Measurements from ENCODE around the gene MZF1.

The MZF1 gene

DNA sequence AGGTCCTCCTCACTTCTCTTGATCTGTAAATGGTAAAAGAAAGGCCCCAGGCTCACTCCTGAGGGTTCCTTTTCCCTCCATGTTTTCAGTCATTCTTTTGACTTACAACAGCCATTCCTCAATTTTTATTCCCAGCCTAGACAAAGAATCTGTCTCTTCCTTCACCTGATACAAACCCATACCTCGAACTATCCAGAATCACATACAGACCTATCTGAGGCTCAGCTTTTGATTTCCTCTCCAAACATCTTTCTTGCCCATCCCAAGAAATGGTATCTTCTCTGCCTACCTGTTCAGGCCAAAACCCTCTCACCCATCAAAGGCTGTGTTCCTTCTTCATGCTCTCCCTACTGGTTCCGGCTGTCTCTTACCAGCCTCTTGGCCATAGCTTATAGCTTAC is 20.5 kb downstream of the MZF1 start:
- ATAC-seq, result no peak
- TF ChIP-seq CSDC2 (CRISPR knock-in tag; IDR thresholded peaks at IDR 0.05), result no peak
- TF ChIP-seq GLIS3 (CRISPR knock-in tag; IDR thresholded peaks at IDR 0.05), result no peak
- TF ChIP-seq, protein P1, sequence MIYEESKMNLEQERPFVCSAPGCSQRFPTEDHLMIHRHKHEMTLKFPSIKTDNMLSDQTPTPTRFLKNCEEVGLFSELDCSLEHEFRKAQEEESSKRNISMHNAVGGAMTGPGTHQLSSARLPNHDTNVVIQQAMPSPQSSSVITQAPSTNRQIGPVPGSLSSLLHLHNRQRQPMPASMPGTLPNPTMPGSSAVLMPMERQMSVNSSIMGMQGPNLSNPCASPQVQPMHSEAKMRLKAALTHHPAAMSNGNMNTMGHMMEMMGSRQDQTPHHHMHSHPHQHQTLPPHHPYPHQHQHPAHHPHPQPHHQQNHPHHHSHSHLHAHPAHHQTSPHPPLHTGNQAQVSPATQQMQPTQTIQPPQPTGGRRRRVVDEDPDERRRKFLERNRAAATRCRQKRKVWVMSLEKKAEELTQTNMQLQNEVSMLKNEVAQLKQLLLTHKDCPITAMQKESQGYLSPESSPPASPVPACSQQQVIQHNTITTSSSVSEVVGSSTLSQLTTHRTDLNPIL (CRISPR knock-in tag; IDR thresholded peaks at IDR 0.05; ENCODE audit: low read depth), result no peak
- no peak for TF ChIP-seq TOX (CRISPR knock-in tag; IDR thresholded peaks at IDR 0.05; ENCODE audit: borderline replicate concordance)
- TF ChIP-seq ARNTL (CRISPR knock-in tag; IDR thresholded peaks at IDR 0.05; ENCODE audit: borderline replicate concordance, low read depth), result no peak
- TF ChIP-seq RARB (CRISPR knock-in tag; IDR thresholded peaks at IDR 0.05), result no peak
- TF ChIP-seq, protein P2, sequence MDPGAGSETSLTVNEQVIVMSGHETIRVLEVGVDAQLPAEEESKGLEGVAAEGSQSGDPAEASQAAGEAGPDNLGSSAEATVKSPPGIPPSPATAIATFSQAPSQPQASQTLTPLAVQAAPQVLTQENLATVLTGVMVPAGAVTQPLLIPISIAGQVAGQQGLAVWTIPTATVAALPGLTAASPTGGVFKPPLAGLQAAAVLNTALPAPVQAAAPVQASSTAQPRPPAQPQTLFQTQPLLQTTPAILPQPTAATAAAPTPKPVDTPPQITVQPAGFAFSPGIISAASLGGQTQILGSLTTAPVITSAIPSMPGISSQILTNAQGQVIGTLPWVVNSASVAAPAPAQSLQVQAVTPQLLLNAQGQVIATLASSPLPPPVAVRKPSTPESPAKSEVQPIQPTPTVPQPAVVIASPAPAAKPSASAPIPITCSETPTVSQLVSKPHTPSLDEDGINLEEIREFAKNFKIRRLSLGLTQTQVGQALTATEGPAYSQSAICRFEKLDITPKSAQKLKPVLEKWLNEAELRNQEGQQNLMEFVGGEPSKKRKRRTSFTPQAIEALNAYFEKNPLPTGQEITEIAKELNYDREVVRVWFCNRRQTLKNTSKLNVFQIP (CRISPR knock-in tag; IDR thresholded peaks at IDR 0.05; ENCODE audit: borderline replicate concordance, low read depth), result no peak
- TF ChIP-seq, protein P3, sequence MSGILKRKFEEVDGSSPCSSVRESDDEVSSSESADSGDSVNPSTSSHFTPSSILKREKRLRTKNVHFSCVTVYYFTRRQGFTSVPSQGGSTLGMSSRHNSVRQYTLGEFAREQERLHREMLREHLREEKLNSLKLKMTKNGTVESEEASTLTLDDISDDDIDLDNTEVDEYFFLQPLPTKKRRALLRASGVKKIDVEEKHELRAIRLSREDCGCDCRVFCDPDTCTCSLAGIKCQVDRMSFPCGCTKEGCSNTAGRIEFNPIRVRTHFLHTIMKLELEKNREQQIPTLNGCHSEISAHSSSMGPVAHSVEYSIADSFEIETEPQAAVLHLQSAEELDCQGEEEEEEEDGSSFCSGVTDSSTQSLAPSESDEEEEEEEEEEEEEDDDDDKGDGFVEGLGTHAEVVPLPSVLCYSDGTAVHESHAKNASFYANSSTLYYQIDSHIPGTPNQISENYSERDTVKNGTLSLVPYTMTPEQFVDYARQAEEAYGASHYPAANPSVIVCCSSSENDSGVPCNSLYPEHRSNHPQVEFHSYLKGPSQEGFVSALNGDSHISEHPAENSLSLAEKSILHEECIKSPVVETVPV (CRISPR knock-in tag; IDR thresholded peaks at IDR 0.05), result no peak
- no peak for TF ChIP-seq ESRRG (CRISPR knock-in tag; IDR thresholded peaks at IDR 0.05)
- no peak for TF ChIP-seq PPARA (CRISPR knock-in tag; IDR thresholded peaks at IDR 0.05; ENCODE audit: borderline replicate concordance)
- TF ChIP-seq ZFP3 (CRISPR knock-in tag; IDR thresholded peaks at IDR 0.05), result no peak
- TF ChIP-seq OSR1 (CRISPR knock-in tag; IDR thresholded peaks at IDR 0.05), result no peak
- TF ChIP-seq BACH2 (CRISPR knock-in tag; IDR thresholded peaks at IDR 0.05; ENCODE audit: borderline replicate concordance), result no peak

DNA sequence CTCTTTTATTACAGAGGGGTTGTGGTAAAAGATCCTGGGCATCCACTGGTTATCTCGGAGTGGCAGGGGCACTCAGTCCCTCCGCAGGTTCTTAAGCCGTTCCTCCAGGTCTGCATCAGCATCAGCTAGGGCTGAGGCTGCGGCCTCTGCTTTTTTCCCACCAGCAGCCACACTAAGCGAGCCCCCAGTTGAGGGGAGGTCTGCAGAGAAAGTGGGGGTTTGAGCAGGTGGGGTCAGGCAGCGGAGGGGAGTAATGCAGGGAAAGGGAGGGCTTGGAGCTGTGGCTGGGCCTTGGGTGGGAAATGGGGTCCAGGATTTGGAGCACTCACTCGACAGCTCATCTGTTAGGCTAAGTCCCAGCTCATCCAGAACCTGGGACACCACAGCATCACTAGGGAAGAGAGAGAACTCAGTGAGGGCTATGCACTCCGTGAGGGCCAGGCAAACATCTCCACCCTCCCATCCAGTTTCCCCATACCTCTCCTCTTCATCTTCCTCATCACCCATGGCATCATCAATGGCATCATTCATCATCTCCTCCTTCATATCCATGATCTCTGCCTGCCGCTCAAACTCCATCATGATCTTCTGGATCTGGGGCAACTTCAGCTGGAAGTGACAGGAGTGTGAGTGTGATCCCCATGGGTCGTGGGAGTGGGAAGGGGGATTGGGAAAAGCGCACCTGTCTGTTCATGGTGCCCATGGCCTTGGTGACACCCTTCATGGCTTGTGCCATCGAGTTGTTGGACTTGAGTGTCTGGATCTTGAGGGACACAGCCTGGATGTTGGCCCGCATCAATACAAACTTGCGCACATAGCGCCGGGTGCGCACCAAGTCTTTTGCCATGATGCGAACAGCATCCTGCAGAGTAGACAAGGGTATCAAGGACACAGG is 21.3 kb downstream of the MZF1 start:
- TF ChIP-seq CSDC2 (CRISPR knock-in tag; IDR thresholded peaks at IDR 0.05), result no peak
- TF ChIP-seq, protein P2 (CRISPR knock-in tag; IDR thresholded peaks at IDR 0.05; ENCODE audit: borderline replicate concordance, low read depth), result no peak
- TF ChIP-seq, protein P4, sequence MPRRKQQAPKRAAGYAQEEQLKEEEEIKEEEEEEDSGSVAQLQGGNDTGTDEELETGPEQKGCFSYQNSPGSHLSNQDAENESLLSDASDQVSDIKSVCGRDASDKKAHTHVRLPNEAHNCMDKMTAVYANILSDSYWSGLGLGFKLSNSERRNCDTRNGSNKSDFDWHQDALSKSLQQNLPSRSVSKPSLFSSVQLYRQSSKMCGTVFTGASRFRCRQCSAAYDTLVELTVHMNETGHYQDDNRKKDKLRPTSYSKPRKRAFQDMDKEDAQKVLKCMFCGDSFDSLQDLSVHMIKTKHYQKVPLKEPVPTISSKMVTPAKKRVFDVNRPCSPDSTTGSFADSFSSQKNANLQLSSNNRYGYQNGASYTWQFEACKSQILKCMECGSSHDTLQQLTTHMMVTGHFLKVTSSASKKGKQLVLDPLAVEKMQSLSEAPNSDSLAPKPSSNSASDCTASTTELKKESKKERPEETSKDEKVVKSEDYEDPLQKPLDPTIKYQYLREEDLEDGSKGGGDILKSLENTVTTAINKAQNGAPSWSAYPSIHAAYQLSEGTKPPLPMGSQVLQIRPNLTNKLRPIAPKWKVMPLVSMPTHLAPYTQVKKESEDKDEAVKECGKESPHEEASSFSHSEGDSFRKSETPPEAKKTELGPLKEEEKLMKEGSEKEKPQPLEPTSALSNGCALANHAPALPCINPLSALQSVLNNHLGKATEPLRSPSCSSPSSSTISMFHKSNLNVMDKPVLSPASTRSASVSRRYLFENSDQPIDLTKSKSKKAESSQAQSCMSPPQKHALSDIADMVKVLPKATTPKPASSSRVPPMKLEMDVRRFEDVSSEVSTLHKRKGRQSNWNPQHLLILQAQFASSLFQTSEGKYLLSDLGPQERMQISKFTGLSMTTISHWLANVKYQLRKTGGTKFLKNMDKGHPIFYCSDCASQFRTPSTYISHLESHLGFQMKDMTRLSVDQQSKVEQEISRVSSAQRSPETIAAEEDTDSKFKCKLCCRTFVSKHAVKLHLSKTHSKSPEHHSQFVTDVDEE (CRISPR knock-in tag; IDR thresholded peaks at IDR 0.05), result no peak
- TF ChIP-seq PPARA (CRISPR knock-in tag; IDR thresholded peaks at IDR 0.05; ENCODE audit: borderline replicate concordance), result no peak
- TF ChIP-seq, protein P3 (CRISPR knock-in tag; IDR thresholded peaks at IDR 0.05), result no peak
- no peak for TF ChIP-seq BACH2 (CRISPR knock-in tag; IDR thresholded peaks at IDR 0.05; ENCODE audit: borderline replicate concordance)
- TF ChIP-seq TOX (CRISPR knock-in tag; IDR thresholded peaks at IDR 0.05; ENCODE audit: borderline replicate concordance), result no peak
- no peak for TF ChIP-seq SNAI2 (CRISPR knock-in tag; IDR thresholded peaks at IDR 0.05)
- no peak for TF ChIP-seq ESRRG (CRISPR knock-in tag; IDR thresholded peaks at IDR 0.05)
- TF ChIP-seq ZC3H10 (CRISPR knock-in tag; IDR thresholded peaks at IDR 0.05), result no peak
- TF ChIP-seq ARNTL (CRISPR knock-in tag; IDR thresholded peaks at IDR 0.05; ENCODE audit: borderline replicate concordance, low read depth), result no peak
- no peak for ATAC-seq

DNA sequence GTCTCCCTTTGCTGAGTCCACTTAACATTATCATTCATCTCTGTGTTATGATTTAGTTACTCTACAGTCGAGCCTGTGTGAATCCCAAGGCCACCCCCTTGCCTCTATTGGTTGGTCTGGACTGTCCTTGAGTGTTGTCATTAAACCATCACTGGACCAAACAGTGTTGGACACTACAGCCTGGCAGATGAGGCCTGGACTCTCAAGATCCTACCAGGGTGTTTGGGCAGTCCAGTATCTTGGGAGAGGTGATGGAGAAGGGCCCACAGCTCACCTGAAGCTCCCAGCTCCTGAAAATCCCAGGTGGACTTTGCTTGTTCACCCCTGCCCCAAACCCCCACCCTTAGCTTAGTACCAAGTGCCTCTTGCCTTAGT is 22.0 kb downstream of the MZF1 start:
- TF ChIP-seq ZFP3 (CRISPR knock-in tag; IDR thresholded peaks at IDR 0.05) (no peak), ARNTL (CRISPR knock-in tag; IDR thresholded peaks at IDR 0.05; ENCODE audit: borderline replicate concordance, low read depth) (no peak), RARB (CRISPR knock-in tag; IDR thresholded peaks at IDR 0.05) (no peak), ZFP30 (CRISPR knock-in tag; IDR thresholded peaks at IDR 0.05) (no peak), ZC3H10 (CRISPR knock-in tag; IDR thresholded peaks at IDR 0.05) (no peak)
- TF ChIP-seq, protein P1 (CRISPR knock-in tag; IDR thresholded peaks at IDR 0.05; ENCODE audit: low read depth), result no peak
- no peak for ATAC-seq

Measured in SK-N-SH treated with all-trans-retinoic acid at 6 μM for 48 hours (cell line).